Astrocyte (in vitro differentiated cells and primary cell): ENCODE results near the gene MYCBP2. TPM values are rescaled to one million over a fixed set of nuclear protein-coding genes. Genes with fewer than 3 reads are reported as not detected.

Experiments used
- DNase-seq: peaks from one replicate; pipeline ENCODE4 v3.0.0-alpha.2; 2010; ENCODE audit warnings: low read depth
- FAIRE-seq: peaks from 2 replicates; lab custom pipeline; 2011; peaks lifted over from hg19 to GRCh38; lab: Jason Lieb, UNC
- H2AFZ ChIP-seq: 2 replicates; pipeline ENCODE4 v1.6.0; 2012; ENCODE audit warnings: low read depth, low read length, inconsistent platforms
- H3K27ac ChIP-seq: 2 replicates; pipeline ENCODE4 v1.5.1; 2011; ENCODE audit warnings: low read depth, low read length, inconsistent platforms
- H3K27me3 ChIP-seq: 2 replicates; pipeline ENCODE4 v1.6.0; 2011; ENCODE audit warnings: low read length, inconsistent platforms; ENCODE audit not compliant: insufficient read depth
- H3K36me3 ChIP-seq: 2 replicates; pipeline ENCODE4 v1.5.1; 2011; ENCODE audit warnings: low read length, inconsistent platforms; ENCODE audit not compliant: insufficient read depth
- H3K4me1 ChIP-seq: 2 replicates; pipeline ENCODE4 v1.5.1; 2011; ENCODE audit warnings: low read length, inconsistent platforms; ENCODE audit not compliant: insufficient read depth
- H3K4me2 ChIP-seq: 2 replicates; pipeline ENCODE4 v1.6.0; 2012; ENCODE audit warnings: low read length, inconsistent platforms
- H3K4me3 ChIP-seq: 2 replicates; pipeline ENCODE4 v1.5.1; 2011; ENCODE audit warnings: low read depth, mild to moderate bottlenecking, low read length, inconsistent platforms; ENCODE audit not compliant: insufficient read depth
- H3K79me2 ChIP-seq: 2 replicates; pipeline ENCODE4 v1.6.0; 2012; ENCODE audit warnings: mild to moderate bottlenecking, low read length, inconsistent platforms; ENCODE audit not compliant: insufficient read depth
- H3K9ac ChIP-seq: 2 replicates; pipeline ENCODE4 v1.6.0; 2012; ENCODE audit warnings: mild to moderate bottlenecking, low read length, inconsistent platforms
- H3K9me3 ChIP-seq: 2 replicates; pipeline ENCODE4 v1.5.1; 2012; ENCODE audit warnings: low read depth, mild to moderate bottlenecking, low read length, inconsistent platforms; ENCODE audit not compliant: insufficient read depth
- H4K20me1 ChIP-seq: 2 replicates; pipeline ENCODE4 v1.6.0; 2012; ENCODE audit warnings: low read length, inconsistent platforms; ENCODE audit not compliant: insufficient read depth
- H3K27ac Mint-ChIP-seq: one replicate; pipeline ENCODE4 v1.8.0; 2021; ENCODE audit warnings: mild to moderate bottlenecking, mixed read lengths; ENCODE audit not compliant: unreplicated experiment
- H3K27me3 Mint-ChIP-seq: one replicate; pipeline ENCODE4 v1.8.0; 2021; ENCODE audit warnings: low read depth, mixed read lengths; ENCODE audit not compliant: unreplicated experiment
- H3K36me3 Mint-ChIP-seq: one replicate; pipeline ENCODE4 v1.8.0; 2021; ENCODE audit warnings: low read depth, mixed read lengths; ENCODE audit not compliant: unreplicated experiment
- H3K4me1 Mint-ChIP-seq: one replicate; pipeline ENCODE4 v1.8.0; 2021; ENCODE audit warnings: low read depth, mixed read lengths; ENCODE audit not compliant: unreplicated experiment
- H3K4me3 Mint-ChIP-seq: one replicate; pipeline ENCODE4 v1.8.0; 2021; ENCODE audit warnings: mild to moderate bottlenecking, moderate library complexity, mixed read lengths; ENCODE audit not compliant: unreplicated experiment
- H3K9me3 Mint-ChIP-seq: one replicate; pipeline ENCODE4 v1.8.0; 2021; ENCODE audit warnings: mild to moderate bottlenecking, mixed read lengths; ENCODE audit not compliant: unreplicated experiment
- EZH2 ChIP-seq: IDR thresholded peaks from 2 replicates; pipeline ENCODE4 v1.6.1; 2012; ENCODE audit warnings: mild to moderate bottlenecking, low read length, inconsistent platforms; ENCODE audit not compliant: insufficient read depth
- total RNA-seq: library from RNA; stranded (reverse); gene quantifications from 2 replicates; pipeline ENCODE4 v1.2.1, GENCODE V29; 2021
- TF ChIP-seq, protein P1 (sequence below): IDR thresholded peaks from 2 replicates; pipeline ENCODE4 v1.5.1; 2011; ENCODE audit warnings: low read depth, mild to moderate bottlenecking, inconsistent platforms, low read length, moderate library complexity; ENCODE audit not compliant: insufficient read depth

The MYCBP2 gene
- total RNA-seq, 1 donor from 2014 or later = 72.3 TPM

DNA sequence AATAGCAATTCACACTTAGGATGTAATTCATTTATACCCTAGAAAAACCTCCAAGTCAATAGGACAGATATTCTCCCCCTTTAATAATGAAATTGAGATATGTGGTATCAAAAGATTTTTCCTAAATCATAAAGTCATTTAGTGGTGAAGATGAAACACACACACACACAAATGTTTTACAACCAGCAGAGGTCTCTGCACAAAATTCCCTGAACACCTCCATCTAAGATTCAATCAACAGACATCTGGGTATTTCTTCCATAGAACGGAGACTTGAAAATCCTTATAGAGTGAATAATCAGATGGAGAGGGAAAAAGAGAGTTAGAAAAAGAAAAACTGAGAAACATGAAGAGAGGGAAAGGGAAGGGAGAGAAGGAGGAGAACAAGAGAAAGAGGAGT, 52.8 kb downstream of the MYCBP2 start:
- TF ChIP-seq, protein P1, sequence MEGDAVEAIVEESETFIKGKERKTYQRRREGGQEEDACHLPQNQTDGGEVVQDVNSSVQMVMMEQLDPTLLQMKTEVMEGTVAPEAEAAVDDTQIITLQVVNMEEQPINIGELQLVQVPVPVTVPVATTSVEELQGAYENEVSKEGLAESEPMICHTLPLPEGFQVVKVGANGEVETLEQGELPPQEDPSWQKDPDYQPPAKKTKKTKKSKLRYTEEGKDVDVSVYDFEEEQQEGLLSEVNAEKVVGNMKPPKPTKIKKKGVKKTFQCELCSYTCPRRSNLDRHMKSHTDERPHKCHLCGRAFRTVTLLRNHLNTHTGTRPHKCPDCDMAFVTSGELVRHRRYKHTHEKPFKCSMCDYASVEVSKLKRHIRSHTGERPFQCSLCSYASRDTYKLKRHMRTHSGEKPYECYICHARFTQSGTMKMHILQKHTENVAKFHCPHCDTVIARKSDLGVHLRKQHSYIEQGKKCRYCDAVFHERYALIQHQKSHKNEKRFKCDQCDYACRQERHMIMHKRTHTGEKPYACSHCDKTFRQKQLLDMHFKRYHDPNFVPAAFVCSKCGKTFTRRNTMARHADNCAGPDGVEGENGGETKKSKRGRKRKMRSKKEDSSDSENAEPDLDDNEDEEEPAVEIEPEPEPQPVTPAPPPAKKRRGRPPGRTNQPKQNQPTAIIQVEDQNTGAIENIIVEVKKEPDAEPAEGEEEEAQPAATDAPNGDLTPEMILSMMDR = no peak
- no peak for TF ChIP-seq EZH2
- H3K27me3 ChIP-seq = no peaks in the 10 kb centered on the region
- peaks cover 2% of the 10 kb centered on the region for H3K79me2 ChIP-seq
- peaks cover 3% of the 10 kb centered on the region for H3K36me3 Mint-ChIP-seq
- H3K4me3 ChIP-seq = no peak overlapping the region
- peaks cover 8% of the 10 kb centered on the region for H4K20me1 ChIP-seq
- H2AFZ ChIP-seq = no peak overlapping the region
- no peak overlapping the region for H3K4me3 Mint-ChIP-seq
- no peak overlapping the region for H3K9ac ChIP-seq
- H3K4me1 Mint-ChIP-seq = no peaks in the 10 kb centered on the region
- no peak overlapping the region for H3K4me2 ChIP-seq
- no peak overlapping the region for H3K27ac Mint-ChIP-seq
- no peaks in the 10 kb centered on the region for H3K27me3 Mint-ChIP-seq
- no peak overlapping the region for H3K27ac ChIP-seq
- no peaks in the 10 kb centered on the region for H3K9me3 Mint-ChIP-seq
- no peaks in the 10 kb centered on the region for H3K4me1 ChIP-seq
- FAIRE-seq = no peak
- H3K36me3 ChIP-seq = peaks cover 10% of the 10 kb centered on the region
- H3K9me3 ChIP-seq = no peaks in the 10 kb centered on the region
- no peak for DNase-seq

DNA sequence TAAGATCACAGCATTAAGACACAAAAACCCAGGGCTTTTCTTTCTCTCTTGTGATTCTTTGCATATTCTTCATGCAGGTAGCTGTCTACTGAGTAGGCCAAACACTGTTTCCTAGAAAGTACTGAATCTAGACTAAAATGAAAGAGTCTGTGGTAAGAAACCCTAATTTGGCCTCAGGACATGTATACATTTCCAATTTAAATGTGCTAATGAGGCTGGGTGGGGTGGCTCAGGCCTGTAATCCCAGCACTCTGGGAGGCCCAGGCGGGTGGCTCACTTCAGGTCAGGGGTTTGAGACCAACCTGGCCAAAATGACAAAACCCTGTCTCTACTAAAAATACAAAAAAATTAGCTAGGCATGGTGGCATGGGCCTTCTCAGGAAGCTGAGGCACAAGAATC, 57.8 kb downstream of the MYCBP2 start:
- Histone ChIP-seq H3K9ac (no peak overlapping the region), H4K20me1 (peaks cover under 1% of the 10 kb centered on the region), H3K27ac (no peak overlapping the region), H3K36me3 (peaks cover 21% of the 10 kb centered on the region), H3K4me3 (no peak overlapping the region), H3K4me1 (no peaks in the 10 kb centered on the region), H2AFZ (no peak overlapping the region), H3K79me2 (no peaks in the 10 kb centered on the region), H3K4me2 (no peak overlapping the region), H3K27me3 (no peaks in the 10 kb centered on the region), H3K9me3 (no peaks in the 10 kb centered on the region)
- no peak for TF ChIP-seq EZH2
- TF ChIP-seq, protein P1 = no peak
- DNase-seq (no peak), FAIRE-seq (no peak)
- Mint-ChIP-seq H3K4me1 (no peaks in the 10 kb centered on the region), H3K36me3 (peaks cover 3% of the 10 kb centered on the region), H3K27me3 (no peaks in the 10 kb centered on the region), H3K9me3 (no peaks in the 10 kb centered on the region), H3K4me3 (no peak overlapping the region), H3K27ac (no peak overlapping the region)

DNA sequence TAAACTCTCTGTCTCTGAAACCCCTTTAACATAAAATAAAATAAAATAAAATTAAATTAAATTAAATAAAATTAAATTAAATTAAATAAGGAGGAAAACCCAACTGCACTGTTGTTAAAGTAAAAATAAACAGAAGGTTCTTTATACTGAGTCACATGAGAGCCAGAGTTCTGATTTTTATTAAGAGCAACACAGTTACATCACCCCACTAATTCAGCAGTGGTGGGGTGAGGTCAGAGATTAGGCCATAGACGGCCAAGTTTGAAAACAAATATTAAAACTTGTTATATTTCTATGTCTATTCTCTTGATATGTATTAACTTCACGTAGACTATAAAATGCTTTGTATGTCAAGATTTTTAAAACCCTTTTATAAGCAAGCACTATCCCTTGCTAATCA, 59.5 kb downstream of the MYCBP2 start:
- H2AFZ ChIP-seq = no peak overlapping the region
- H3K36me3 Mint-ChIP-seq = peaks cover 3% of the 10 kb centered on the region
- H3K9me3 ChIP-seq = no peaks in the 10 kb centered on the region
- no peaks in the 10 kb centered on the region for H3K4me1 ChIP-seq
- no peaks in the 10 kb centered on the region for H4K20me1 ChIP-seq
- no peaks in the 10 kb centered on the region for H3K79me2 ChIP-seq
- no peaks in the 10 kb centered on the region for H3K27me3 Mint-ChIP-seq
- H3K27me3 ChIP-seq = no peaks in the 10 kb centered on the region
- H3K27ac ChIP-seq = no peak overlapping the region
- no peak overlapping the region for H3K4me3 Mint-ChIP-seq
- no peak overlapping the region for H3K4me2 ChIP-seq
- H3K9me3 Mint-ChIP-seq = no peaks in the 10 kb centered on the region
- DNase-seq (no peak), FAIRE-seq (no peak)
- H3K4me3 ChIP-seq = no peak overlapping the region
- no peak overlapping the region for H3K27ac Mint-ChIP-seq
- H3K4me1 Mint-ChIP-seq = no peaks in the 10 kb centered on the region
- peaks cover 17% of the 10 kb centered on the region for H3K36me3 ChIP-seq
- TF ChIP-seq, protein P1 = no peak
- TF ChIP-seq EZH2 = no peak
- H3K9ac ChIP-seq = no peak overlapping the region
